Activated gamma-delta T cell (primary cell): Measurements from ENCODE around the gene RASGRF1.

ENCODE experiments used
- DNase-seq: peaks from one replicate; lab custom pipeline; 2025; lab: John Stamatoyannopoulos, UW

Gene RASGRF1

DNA sequence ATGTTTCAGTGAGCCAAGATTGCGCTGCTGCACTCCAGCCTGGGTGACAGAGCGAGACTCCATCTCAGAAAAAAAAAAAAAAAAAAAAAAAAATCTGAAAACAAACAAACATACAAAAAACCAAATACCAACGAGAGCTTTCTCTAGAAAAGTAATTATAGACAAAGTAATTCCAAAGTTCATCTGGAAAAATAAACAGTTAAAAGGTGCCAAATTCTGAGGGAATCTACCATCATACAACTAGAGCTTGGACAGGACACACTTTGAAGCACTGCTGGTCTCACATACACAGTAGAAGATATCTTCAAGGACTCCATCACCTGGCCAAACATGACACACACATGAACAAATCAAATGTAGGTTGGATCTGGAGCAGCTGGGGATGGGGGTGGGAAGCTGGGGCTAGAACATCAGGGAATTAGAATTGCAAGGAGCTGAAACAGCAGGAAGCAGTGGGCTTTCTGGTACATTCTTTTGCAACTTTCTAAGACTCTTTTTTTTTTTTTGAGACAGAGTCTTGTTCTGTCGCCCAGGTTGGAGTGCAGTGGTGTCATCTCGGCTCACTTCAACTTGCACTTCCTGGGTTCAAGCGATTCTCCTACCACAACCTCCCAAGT is 104.6 kb downstream of the RASGRF1 start:
- no peak for DNase-seq

DNA sequence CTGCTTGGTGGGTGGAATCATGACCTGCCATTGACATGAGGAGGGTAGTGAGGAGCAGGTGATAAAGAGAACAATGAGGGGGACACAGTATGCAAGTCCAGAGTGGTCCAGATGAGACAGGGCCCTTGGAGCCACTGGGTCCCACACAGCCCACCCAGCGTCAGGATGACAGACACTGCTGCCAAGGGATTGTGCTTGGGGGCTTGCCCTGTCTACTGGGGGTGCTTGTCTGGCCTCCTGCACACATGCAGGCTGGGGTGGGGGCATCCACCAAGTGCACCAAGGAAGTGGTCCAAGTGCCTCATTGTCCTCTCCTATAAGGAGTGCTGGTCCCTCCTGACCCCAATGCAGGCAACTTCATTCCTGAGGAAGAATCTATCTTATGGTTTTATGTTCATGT is 106.5 kb downstream of the RASGRF1 start:
- no peak for DNase-seq

DNA sequence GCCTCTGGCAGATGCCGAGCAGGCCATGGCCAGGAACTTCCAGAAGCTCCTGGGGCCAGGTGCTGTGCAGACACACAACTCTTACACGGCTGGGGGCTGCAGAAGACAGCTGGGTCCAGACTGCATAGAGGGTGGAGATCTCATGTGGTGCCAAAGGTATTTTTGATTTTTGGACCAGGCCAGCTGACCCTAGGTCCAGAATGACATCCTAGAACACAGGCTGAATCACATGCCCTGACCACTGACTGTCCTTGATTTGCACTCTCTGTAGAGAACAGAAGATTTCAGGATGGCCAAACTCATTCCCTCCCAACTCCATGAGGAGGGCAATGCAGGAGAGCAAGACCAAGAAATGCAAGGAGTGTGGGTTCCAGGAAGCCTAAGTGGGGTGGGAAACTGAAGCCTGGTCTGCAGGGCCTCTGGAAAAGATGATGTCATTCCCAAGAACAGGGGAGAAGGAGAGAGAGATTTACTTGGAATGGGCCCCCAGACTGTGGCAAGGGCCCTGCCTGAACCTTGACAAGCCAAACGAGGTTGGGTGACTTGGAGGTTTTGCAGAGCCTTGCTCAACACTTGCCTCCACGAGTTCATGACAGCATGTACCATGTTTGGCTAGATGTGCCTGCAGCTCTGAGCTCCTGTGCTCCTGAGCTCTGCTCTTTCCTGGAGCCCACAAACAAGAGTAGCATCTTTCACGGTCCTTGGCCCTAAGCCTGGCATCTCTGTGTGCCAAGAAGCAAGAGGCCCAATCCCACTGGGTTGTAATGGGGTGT is 107.2 kb downstream of the RASGRF1 start:
- no peak for DNase-seq

DNA sequence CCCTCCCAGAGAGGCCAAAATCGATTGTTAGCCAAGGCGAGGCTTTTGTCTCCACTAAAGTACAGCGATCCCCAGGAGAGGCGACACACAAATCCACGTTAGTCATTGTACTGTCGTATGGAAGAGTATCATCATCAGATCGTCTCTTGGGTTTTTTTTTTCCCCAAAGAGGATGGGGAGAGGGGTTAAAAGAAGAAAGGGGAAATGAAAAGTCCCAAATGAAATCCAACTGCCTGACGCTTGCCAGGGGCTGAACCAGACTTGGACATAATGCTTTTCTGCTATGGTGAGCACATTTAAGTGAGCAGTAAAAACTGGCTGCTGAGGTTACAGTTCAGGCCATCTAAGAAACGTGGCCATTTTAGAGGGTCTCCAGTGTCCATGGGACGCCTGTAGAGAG is 107.8 kb downstream of the RASGRF1 start:
- no peak for DNase-seq

DNA sequence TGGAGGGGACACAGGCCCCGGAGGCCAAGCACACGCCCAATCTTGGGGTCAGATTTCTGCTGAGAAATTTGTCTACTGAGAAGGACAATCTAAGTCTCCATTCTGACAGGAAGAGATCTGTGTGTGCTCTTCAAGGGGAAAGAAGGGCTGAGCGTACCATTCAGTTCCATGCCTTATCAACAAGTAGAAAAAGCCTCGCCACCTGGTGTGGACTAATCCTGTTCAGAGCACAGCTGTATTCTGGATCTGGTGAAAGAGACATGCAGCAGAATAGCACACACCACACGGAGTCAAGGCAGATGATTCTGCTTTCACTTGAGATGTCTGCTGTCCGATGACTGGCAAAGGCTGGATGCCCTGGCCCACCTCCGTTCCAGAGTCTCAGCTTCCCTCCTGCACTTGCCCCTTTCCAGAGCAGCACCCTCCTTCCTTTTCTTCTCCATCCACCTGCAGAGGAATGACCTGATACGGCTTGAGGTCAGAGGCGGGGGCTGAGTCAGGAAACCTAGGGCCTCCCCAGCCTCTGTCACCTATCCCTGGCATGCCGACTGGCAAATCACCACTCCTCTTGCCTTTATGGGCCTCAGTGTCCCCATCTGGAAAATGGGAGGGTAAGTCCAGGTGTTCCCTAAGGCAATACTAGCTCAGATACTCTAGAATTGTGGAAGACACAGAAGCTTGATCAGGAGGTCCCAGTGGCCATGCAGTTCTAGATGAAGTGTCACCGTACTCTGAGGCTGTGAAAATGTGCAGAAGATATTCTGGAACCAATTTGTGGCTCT is 108.9 kb downstream of the RASGRF1 start:
- DNase-seq: no peak

DNA sequence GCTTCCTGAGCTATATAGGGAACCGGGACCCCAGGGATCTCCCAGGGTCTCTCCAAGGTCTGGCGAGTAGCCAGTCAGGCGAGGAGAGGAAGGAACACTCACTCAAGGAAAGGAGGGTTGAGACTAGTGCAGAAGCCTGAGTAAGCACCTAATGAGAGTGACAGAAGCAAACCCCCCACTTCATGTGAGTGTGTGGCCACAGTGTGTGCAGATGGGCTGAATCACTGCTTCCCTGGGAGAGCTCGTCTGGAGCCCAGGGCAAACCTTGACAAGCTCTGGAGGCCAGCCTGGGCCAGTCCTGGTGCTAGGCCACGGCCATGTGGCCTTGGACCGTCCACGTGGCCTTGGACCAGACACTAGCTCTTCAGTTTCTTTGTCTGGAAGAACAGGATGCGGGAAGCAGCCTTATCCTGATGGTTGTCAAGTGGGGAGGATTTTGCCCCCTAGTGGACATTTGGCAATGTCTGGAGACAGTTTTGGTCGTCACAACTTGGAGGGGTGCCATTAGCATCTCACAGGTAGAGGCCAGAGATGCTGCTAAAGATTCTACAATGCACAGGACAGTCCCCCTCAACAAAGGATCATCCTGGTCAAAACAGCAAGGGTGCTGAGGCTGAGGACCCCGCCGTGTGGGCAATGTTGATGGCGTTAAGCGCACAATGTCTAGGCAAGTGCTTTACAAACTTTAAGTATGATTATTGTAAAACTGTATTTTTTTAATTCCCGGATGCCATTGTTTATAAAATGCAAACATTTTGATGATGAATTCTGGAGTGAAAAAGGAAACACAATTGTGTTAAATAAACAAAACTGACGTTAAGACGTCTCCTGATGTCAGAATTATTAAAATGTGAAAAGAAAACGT is 110.9 kb downstream of the RASGRF1 start:
- no peak for DNase-seq

DNA sequence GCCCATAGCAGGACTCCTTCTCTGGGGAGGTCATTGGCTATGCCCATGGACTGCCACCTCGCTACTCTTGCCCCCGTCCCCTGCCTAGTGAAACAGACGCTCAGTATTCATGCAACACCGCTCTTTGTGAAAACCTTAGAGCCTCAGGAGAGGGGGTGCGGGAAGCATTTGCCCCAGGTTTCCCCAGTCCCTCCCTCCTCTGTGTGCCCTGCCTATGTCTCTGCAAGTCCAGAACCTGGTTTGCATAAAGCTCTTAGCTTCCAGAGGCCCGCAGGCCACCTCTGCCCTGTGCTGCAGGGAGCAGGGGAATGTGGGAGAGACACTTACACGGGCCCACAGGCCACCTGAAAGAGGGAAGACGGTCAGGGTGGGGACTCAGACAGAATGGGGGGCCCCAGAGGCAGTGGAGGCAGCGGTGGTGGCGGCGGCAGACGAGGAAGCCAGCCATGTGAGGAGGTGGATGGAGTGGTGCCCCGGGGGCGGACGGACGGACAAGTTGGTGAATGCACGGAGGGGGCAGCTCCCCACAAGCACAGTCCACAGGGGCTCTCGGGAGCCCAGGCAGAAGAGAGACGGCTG is 111.9 kb downstream of the RASGRF1 start:
- DNase-seq: no peak

DNA sequence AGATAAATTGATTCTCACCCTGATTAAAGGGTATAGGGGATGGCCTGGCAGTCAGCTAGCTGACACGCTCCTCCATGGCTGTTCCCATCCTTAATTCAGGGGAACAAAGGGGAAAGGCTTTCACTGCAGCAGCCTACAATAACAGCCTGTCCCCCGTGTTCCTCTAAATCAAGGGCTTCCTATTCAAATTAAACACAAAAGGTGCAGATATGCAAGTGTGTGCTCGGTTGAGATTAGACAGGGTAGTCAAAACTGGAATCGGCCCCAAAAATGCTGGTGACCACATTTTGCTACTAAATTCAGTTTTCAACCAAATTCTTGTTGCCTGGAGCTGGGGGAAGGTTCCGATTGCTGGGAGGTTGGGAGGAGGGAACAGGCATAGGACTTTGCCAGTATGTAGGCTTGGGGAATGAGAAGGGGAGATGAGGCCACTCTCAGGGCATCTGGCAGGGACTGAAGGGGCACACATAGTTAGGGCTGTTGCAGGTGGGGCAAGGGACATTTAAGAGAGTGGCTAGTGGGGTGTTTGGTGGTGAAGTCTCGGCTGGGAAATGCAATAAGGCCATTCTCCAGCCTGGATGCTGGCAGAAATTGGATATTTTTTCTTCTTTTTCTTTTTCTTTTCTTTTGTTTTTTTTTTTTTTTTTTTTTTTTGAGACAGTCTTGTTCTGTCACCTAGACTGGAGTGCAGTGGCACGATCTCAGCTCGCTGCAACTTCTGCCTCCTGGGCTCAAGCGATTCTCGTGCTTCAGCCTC is 112.8 kb downstream of the RASGRF1 start:
- DNase-seq: no peak

DNA sequence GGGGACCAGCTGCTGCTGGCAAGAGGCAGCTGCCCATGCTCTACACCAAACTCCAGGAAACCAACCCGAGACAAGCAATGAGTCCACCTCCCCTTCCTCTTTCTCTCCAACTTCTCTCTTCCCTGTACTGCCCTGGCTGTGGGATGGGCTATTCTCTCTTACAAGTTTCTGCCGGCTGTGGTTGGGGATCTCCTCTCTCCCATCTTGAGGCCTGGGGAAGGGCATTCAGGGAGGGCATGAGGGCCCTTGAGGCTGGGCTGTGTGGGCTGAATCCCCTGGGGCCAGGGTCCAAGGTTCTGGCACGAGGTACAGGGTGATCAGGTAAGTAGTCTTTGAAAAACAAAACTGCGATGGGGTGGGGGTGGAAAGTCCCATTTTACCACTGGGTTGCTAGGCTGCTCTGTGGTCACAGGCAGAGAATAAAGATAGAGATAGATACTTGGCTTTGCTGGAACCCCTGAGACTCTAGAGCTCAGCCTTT is 113.4 kb downstream of the RASGRF1 start:
- DNase-seq: no peak

DNA sequence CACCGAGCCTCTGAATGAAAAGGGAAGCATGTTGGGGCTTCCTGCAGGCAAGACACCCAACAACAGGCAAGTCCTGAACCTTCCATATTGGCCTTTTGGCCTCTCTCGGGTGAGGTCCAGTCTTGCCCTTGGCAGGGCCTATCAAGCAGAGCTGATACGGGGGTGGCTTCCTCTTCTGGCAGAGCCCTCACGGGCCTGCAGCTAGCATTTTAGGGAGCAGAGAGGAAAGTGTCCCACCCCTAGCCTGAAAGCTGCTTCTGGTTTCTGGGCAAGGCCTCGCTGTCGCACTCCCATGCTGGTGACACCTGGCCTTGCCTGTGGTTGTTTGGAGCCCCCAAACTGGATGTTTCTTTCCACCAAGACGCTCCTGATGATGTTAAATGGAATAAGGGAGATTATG is 113.9 kb downstream of the RASGRF1 start:
- DNase-seq: no peak

DNA sequence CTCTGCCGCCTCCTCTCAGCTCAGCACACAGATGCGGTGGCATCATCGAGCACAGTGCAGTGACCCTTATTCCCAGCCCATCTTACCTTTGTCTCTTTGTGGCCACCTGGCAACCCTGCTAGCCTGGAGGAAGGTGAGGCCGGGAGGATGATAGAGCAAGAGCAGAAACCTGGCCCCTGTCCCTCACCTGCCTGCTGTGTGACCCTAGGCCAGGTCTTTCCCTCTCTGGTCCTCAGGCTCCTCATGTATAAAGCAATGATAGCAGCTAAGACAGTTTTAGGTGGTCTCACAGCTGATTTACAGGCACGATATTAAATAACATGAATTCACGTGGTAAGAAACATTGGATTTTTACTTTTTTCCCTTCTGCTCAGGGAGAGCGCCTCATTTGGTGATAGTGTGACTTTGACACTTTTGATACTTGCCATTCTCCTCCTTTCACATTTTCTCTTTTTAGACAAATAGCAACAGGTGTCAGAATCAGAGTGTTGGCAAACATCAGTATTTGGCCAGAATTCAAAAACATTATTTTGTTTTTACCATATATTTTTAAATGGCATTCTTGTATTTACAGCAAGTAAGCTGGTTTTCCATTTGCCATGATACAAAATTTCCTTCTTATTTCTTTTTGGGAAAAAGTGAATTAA is 116.2 kb downstream of the RASGRF1 start:
- no peak for DNase-seq

DNA sequence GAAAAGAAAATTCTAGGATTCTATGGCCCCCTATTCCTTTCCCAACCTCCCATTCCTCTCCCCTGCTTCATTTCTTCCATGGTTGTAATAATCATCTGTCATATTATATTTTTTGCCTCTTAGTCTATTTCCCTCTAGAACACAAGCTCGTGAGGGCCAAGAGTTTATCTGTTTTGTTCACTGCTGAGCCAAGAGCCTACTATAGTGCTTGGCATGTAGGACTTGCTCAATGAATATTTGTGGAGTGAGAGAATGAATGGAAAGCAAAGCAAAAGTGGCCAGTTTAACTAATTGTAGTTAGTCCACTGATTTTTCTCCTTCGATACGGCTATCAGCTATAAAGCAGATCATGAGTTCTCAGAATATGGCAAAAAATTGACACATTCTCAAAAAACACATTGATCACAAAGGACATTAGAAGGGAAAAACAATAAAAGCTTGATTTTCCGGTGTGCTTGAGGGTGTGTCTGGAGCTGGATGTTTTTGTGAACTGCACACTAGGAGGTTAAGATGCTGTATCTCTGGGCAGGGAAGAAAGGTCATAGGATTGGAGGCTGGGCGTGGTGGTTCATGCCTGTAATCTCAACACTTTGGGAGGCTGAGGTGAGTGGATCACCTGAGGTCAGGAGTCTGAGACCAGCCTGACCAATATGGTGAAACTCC is 120.8 kb downstream of the RASGRF1 start:
- no peak for DNase-seq

DNA sequence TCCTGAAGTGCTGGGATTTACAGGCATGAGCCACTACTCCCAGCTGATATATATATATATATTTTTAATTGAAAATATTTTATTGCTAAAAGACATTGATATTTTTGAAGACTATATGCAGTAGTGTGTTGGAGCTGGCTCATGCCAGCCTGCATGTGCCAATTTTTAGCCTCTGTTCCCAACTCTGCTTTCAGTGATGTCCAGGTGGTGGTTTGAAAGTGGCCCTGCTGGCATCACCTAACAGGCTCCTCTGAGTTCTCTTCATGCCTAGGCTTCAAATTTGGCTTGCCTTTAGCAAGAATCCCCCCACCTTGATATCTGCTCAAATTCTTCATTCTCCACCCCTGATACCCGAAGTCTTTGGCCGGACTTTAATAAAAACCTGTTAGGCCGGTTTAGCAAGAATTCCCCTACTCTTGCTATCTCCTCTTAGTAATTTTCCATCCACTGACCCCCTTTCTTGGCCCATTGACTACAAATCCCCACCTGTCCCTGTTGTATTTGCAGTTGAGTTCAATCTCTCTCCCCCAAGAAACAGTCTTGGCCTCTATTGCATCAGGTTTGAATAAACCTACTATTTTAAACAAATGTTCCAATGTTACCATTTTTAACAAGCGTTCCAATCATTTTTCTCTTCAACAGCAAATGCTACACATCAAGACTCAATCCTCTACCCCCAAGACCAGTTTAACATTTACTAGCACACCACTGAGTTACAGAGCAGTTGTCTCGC is 121.9 kb downstream of the RASGRF1 start:
- DNase-seq: no peak

DNA sequence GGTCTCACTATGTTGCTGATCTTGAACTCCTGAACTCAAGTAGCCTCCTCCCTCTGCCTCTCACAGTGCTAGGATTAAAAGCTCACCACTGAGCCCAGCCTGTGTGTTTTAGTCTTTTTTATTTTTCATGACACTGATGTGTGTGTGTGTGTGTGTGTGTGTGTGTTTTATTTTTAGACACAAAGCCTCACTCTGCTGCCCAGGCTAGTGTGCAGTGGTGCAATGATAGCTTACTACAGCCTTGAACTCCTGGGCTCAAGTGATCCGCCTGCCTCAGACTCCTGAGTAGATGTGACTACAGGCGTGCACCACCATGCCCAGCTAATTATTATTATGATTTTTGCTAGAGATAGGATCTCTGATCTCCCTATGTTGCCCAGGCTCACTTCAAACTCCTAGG is 122.5 kb downstream of the RASGRF1 start:
- no peak for DNase-seq

DNA sequence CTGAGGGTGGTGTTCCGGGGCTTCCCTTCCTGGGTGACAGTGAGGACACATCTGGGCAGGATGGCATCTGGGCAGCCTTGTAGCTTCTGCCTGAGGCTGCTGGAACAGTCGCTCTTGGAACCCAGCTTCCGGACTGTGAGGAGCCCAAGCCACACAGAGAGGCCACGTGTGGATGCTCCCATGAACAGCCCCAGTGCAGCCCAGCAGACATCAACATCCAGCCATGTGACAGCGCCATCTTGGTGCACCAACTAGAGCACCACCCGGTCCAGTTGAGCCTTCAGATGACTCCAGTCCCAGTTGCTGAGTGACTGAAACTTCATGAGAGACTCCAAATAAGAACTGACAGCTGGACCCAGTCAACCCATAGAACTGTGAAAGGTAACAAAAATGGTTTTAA is 130.3 kb downstream of the RASGRF1 start:
- no peak for DNase-seq

DNA sequence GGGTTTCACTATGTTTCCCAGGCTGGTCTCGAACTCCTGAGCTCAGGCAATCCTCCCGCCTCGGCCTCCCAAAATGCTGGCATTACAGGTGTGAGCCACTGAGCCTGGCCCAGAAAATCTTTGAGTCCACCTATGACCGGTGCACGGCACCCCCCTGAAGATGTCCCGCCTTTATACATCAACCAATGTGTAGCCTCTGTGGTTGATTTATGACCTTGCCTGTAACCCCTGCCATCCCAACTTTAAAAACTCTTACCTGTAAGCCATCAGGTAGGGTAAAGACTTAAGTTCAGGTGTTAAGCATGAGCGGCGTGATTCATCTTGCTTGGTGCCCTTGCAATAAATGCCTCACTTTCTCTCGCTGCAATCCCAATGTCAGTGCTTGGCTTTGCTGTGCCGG is 131.2 kb downstream of the RASGRF1 start:
- no peak for DNase-seq

DNA sequence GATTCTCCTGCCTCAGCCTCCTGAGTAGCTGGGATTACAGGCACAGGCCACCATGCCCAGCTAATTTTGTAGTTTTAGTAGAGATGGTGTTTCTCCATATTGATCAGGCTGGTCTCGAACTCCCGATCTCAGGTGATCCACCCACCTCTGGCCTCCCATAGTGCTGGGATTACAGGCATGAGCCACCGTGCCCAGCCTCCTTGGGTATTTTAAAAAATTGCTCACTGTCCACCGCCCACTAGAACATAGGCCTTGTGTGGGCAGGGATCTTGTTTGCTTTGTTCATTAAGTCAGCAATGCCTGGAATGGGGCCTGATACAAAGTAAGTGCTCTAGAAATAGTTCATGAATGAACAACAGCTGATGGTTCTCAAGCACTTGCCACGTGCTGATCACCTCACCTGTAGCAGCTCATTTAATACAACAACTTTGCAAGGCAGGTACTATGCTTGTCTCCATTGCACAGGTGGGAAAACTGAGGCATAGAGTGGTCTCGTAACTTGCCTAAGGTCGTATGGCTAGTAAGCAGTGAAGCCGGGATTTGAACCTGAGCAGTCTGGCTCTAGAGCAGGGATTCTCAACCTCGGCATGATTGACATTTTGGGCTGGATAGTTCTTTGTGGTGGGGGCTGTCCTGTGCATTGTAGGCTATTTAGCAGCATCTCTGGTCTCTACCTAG is 133.0 kb downstream of the RASGRF1 start:
- no peak for DNase-seq

DNA sequence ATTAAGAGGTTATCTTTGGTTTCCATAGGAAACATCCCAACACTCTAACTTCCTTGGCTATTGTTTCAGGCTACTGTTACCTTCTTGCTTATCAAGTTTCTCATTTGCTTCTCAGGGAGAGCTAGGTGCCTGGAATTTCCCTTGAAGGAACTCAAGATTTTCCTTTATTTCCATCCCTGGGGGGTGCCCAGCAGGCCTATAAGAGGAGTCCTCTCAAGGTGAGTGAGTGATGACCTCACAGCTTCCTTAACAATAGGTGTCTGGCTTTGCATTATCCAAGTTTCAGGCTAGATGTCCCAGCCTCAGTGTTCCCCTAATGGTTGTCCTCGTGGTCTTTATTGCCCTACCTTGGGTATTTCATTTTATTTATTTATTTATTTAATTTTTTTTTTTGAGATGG is 133.6 kb downstream of the RASGRF1 start:
- DNase-seq: no peak
